Neural cell (in vitro differentiated cells): ENCODE data around the gene RERE. TPM values are rescaled to one million over a fixed set of nuclear protein-coding genes. Genes with fewer than 3 reads are reported as not detected.

ENCODE experiments used
- H2AFZ ChIP-seq: fragments of 200-600, 300-800 bp; sonication (generic), shearing (Covaris generic); 2 replicates; pipeline ENCODE4 v1.6.0; 2014; ENCODE audit warnings: low read depth, mild to moderate bottlenecking, antibody characterized with exemption, low read length, moderate library complexity
- H3F3A ChIP-seq: fragments of 200-600 bp; shearing (Covaris generic); 2 replicates; pipeline ENCODE4 v1.6.1; 2016; ENCODE audit warnings: mild to moderate bottlenecking, moderate library complexity, mixed read lengths, antibody characterized with exemption, low read length; ENCODE audit not compliant: insufficient read depth, poor library complexity, severe bottlenecking
- H3K27ac ChIP-seq: fragments of 200-600, 300-800 bp; sonication (generic), shearing (Covaris generic); 2 replicates; pipeline ENCODE4 v1.5.1; 2014; ENCODE audit warnings: mild to moderate bottlenecking, low read length, moderate library complexity
- H3K27me3 ChIP-seq: fragments of 300-800, 200-600 bp; sonication (generic), shearing (Covaris generic); 2 replicates; pipeline ENCODE4 v1.6.0; 2014; ENCODE audit warnings: mild to moderate bottlenecking, low read depth, low read length, moderate library complexity; ENCODE audit not compliant: insufficient read depth
- H3K36me3 ChIP-seq: fragments of 300-800, 200-600 bp; sonication (generic), shearing (Covaris generic); 2 replicates; pipeline ENCODE4 v1.5.1; 2014; ENCODE audit warnings: mild to moderate bottlenecking, antibody characterized with exemption, low read length, moderate library complexity; ENCODE audit not compliant: insufficient read depth
- H3K4me2 ChIP-seq: fragments of 300-800, 200-600 bp; sonication (generic), shearing (Covaris generic); 2 replicates; pipeline ENCODE4 v1.6.0; 2014; ENCODE audit warnings: mild to moderate bottlenecking, low read length
- H3K4me3 ChIP-seq: fragments of 300-800, 200-600 bp; sonication (generic), shearing (Covaris generic); 2 replicates; pipeline ENCODE4 v1.5.1; 2014; ENCODE audit warnings: mild to moderate bottlenecking, low read length, moderate library complexity
- H3K79me2 ChIP-seq: fragments of 200-600 bp; shearing (Covaris generic); replicated peaks from 2 replicates; pipeline ENCODE4 v1.6.0; 2014; ENCODE audit warnings: mild to moderate bottlenecking, low read length, moderate library complexity; ENCODE audit not compliant: insufficient read depth
- H3K9ac ChIP-seq: fragments of 300-800, 200-600 bp; sonication (generic), shearing (Covaris generic); 2 replicates; pipeline ENCODE4 v1.6.1; 2016; ENCODE audit warnings: mild to moderate bottlenecking, low read length, mixed read lengths
- H3K9me2 ChIP-seq: fragments of 200-600 bp; shearing (Covaris generic); 2 replicates; pipeline ENCODE4 v1.6.1; 2016; ENCODE audit warnings: mild to moderate bottlenecking, low read length, mixed read lengths; ENCODE audit not compliant: insufficient read depth
- H3K9me3 ChIP-seq: fragments of 200-600, 300-800 bp; sonication (generic), shearing (Covaris generic); 2 replicates; pipeline ENCODE4 v1.6.1; 2016; ENCODE audit warnings: mild to moderate bottlenecking, mixed run types, low read length, moderate library complexity, mixed read lengths
- H4K20me1 ChIP-seq: fragments of 200-600 bp; shearing (Covaris generic); 2 replicates; pipeline ENCODE4 v1.6.1; 2016; ENCODE audit warnings: mild to moderate bottlenecking, mixed run types; ENCODE audit not compliant: insufficient read depth
- EP300 ChIP-seq: fragments of 450-650 bp; conservative IDR thresholded peaks from 2 replicates; pipeline ENCODE4 v1.6.1; 2014; ENCODE audit warnings: antibody characterized with exemption, mild to moderate bottlenecking, moderate library complexity; ENCODE audit not compliant: poor library complexity, severe bottlenecking
- EZH2 ChIP-seq: fragments of 200-600, 300-800 bp; shearing (Covaris generic), sonication (generic); IDR thresholded peaks from 2 replicates; pipeline ENCODE4 v1.6.1; 2014; ENCODE audit warnings: antibody characterized with exemption, low read length, borderline replicate concordance, mild to moderate bottlenecking; ENCODE audit not compliant: insufficient read depth, poor library complexity, severe bottlenecking
- MXI1 ChIP-seq: fragments of 450-650 bp; conservative IDR thresholded peaks from 2 replicates; pipeline ENCODE4 v1.6.1; 2014; ENCODE audit warnings: antibody characterized with exemption, mild to moderate bottlenecking; ENCODE audit not compliant: poor library complexity, severe bottlenecking
- POLR2AphosphoS5 ChIP-seq: IDR thresholded peaks from 2 replicates; pipeline ENCODE4 v1.6.1; 2012
- RAD21 ChIP-seq: fragments of 450-650 bp; conservative IDR thresholded peaks from 2 replicates; pipeline ENCODE4 v1.6.1; 2014; ENCODE audit warnings: antibody characterized with exemption, mild to moderate bottlenecking, moderate library complexity
- SMC3 ChIP-seq: fragments of 450-650 bp; conservative IDR thresholded peaks from 2 replicates; pipeline ENCODE4 v1.6.1; 2014; ENCODE audit warnings: antibody characterized with exemption, mild to moderate bottlenecking, moderate library complexity; ENCODE audit not compliant: poor library complexity
- TAF1 ChIP-seq: IDR thresholded peaks from 2 replicates; pipeline ENCODE4 v1.6.1; 2012; ENCODE audit warnings: low read depth
- polyA plus RNA-seq: library from polyadenylated mRNA; depleted of rRNA; stranded (reverse); fragments of >200 nt; gene quantifications from 2 replicates; pipeline ENCODE4 v1.2.3, GENCODE V29; 2014
- TF ChIP-seq, protein P1 (sequence below): fragments of 450-650 bp; IDR thresholded peaks from 2 replicates; pipeline ENCODE4 v1.5.1; 2014; ENCODE audit warnings: antibody characterized with exemption, mild to moderate bottlenecking, moderate library complexity; ENCODE audit not compliant: poor library complexity, severe bottlenecking
- TF ChIP-seq, protein P2 (sequence below): IDR thresholded peaks from 2 replicates; pipeline ENCODE4 v1.6.1; 2012; ENCODE audit warnings: borderline replicate concordance

The RERE gene
- polyA plus RNA-seq, 1 donor from 2014 or later: 21.0 TPM

DNA sequence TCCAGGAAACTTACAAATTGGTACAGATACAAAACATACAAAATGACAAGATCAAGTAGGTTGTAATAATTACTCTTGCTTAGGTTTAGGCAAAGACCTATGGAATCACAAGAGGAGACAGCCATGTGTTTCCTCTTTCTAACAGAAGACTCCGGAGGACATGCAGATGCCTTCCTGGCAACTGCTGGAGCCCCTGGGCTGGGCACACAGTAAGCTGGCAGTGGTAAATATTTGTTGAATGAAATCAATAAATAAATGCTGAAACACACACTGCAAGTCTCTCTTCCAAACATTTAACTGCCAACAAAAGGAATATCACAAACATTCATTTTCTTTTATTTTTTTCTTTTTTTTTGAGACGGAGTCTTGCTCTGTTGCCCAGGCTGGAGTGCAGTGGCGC lies 350.1 kb downstream of the RERE start:
- no peaks in the 10 kb centered on the region for H3F3A ChIP-seq
- H3K4me3 ChIP-seq: no peak overlapping the region
- H3K9ac ChIP-seq: no peak overlapping the region
- no peak overlapping the region for H3K27ac ChIP-seq
- H3K9me3 ChIP-seq: no peaks in the 10 kb centered on the region
- no peaks in the 10 kb centered on the region for H3K27me3 ChIP-seq
- H4K20me1 ChIP-seq: no peaks in the 10 kb centered on the region
- TF ChIP-seq POLR2AphosphoS5 (no peak), TAF1 (no peak), SMC3 (no peak), EP300 (no peak), RAD21 (no peak), EZH2 (no peak), MXI1 (no peak)
- TF ChIP-seq, protein P1, sequence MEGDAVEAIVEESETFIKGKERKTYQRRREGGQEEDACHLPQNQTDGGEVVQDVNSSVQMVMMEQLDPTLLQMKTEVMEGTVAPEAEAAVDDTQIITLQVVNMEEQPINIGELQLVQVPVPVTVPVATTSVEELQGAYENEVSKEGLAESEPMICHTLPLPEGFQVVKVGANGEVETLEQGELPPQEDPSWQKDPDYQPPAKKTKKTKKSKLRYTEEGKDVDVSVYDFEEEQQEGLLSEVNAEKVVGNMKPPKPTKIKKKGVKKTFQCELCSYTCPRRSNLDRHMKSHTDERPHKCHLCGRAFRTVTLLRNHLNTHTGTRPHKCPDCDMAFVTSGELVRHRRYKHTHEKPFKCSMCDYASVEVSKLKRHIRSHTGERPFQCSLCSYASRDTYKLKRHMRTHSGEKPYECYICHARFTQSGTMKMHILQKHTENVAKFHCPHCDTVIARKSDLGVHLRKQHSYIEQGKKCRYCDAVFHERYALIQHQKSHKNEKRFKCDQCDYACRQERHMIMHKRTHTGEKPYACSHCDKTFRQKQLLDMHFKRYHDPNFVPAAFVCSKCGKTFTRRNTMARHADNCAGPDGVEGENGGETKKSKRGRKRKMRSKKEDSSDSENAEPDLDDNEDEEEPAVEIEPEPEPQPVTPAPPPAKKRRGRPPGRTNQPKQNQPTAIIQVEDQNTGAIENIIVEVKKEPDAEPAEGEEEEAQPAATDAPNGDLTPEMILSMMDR: no peak
- TF ChIP-seq, protein P2, sequence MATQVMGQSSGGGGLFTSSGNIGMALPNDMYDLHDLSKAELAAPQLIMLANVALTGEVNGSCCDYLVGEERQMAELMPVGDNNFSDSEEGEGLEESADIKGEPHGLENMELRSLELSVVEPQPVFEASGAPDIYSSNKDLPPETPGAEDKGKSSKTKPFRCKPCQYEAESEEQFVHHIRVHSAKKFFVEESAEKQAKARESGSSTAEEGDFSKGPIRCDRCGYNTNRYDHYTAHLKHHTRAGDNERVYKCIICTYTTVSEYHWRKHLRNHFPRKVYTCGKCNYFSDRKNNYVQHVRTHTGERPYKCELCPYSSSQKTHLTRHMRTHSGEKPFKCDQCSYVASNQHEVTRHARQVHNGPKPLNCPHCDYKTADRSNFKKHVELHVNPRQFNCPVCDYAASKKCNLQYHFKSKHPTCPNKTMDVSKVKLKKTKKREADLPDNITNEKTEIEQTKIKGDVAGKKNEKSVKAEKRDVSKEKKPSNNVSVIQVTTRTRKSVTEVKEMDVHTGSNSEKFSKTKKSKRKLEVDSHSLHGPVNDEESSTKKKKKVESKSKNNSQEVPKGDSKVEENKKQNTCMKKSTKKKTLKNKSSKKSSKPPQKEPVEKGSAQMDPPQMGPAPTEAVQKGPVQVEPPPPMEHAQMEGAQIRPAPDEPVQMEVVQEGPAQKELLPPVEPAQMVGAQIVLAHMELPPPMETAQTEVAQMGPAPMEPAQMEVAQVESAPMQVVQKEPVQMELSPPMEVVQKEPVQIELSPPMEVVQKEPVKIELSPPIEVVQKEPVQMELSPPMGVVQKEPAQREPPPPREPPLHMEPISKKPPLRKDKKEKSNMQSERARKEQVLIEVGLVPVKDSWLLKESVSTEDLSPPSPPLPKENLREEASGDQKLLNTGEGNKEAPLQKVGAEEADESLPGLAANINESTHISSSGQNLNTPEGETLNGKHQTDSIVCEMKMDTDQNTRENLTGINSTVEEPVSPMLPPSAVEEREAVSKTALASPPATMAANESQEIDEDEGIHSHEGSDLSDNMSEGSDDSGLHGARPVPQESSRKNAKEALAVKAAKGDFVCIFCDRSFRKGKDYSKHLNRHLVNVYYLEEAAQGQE: no peak
- no peaks in the 10 kb centered on the region for H3K79me2 ChIP-seq
- H3K4me2 ChIP-seq: no peak overlapping the region
- H2AFZ ChIP-seq: no peak overlapping the region
- no peaks in the 10 kb centered on the region for H3K9me2 ChIP-seq
- H3K36me3 ChIP-seq: no peaks in the 10 kb centered on the region

DNA sequence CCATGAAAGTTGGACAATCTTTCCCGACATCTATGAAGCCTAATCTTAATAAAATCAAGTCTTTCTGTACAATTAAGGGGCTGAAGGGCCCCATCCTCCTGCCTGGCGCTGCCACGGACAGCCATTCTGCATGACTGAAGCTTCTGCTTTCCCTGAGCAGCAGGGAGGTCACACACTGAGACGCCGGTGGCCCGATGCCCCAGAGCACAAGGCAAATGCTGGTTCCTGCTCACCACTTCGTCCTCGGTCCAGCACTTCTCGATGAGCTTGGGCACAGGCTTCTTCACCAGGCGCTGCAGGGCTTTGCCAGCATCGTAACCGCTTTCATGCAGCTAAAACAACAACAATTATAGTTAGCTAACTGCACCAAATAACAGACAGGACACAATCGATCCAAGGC lies 351.7 kb downstream of the RERE start:
- no peak overlapping the region for H3K4me2 ChIP-seq
- H3K9me3 ChIP-seq: no peaks in the 10 kb centered on the region

More for the DNA sequence above, 351.7 kb downstream of the RERE start:
- H3F3A ChIP-seq: peaks cover 2% of the 10 kb centered on the region
- no peaks in the 10 kb centered on the region for H3K9me2 ChIP-seq
- no peaks in the 10 kb centered on the region for H3K36me3 ChIP-seq
- H4K20me1 ChIP-seq: no peaks in the 10 kb centered on the region
- TF ChIP-seq POLR2AphosphoS5 (no peak), SMC3 (no peak), TAF1 (no peak), RAD21 (no peak), EZH2 (no peak)
- peaks cover 6% of the 10 kb centered on the region for H3K79me2 ChIP-seq
- H2AFZ ChIP-seq: no peak overlapping the region
- H3K27ac ChIP-seq: no peak overlapping the region
- H3K4me3 ChIP-seq: no peak overlapping the region
- H3K27me3 ChIP-seq: no peaks in the 10 kb centered on the region
- no peak overlapping the region for H3K9ac ChIP-seq
